ENCODE data around the gene FIGLA. TPM values are rescaled to one million over a fixed set of nuclear protein-coding genes. Genes with fewer than 3 reads are reported as not detected.

The FIGLA gene
- total RNA-seq, 1 experiment from 2014 or later: not detected

GRCh38 chr2:70816726-70817125 lies 26.3 kb upstream of the FIGLA start:
- POLR2A ChIA-PET (ENCODE audit: low non-redundant PET): no interaction called here
- intact Hi-C loops (cut with micrococcal nuclease; ENCODE audit: unreplicated experiment): no loop called here
- no TSS peak for BruUV-seq (replicated peaks)
- Histone ChIP-seq H3K27ac (ENCODE audit: low read depth, low read length, poor library complexity, severe bottlenecking) (no peak overlapping the region), H3K4me1 (ENCODE audit: insufficient read depth, low read length, poor library complexity, severe bottlenecking) (no peaks in the 10 kb centered on the region), H3K4me3 (ENCODE audit: low read depth, low read length, poor library complexity, severe bottlenecking) (no peak overlapping the region), H3K36me3 (ENCODE audit: insufficient read depth, low read length, poor library complexity, severe bottlenecking) (no peaks in the 10 kb centered on the region), H3K9me3 (ENCODE audit: low read depth, low read length, poor library complexity, severe bottlenecking) (no peaks in the 10 kb centered on the region), H3K27me3 (replicated peaks; ENCODE audit: insufficient read depth, low read depth, low read length, poor library complexity) (peaks cover 4% of the 10 kb centered on the region)
- TF ChIP-seq EZH2 (IDR thresholded peaks at IDR 0.05; ENCODE audit: borderline replicate concordance, low read depth, low read length, poor library complexity, severe bottlenecking) (no peak), CTCF (conservative IDR thresholded peaks at IDR 0.05; ENCODE audit: low read depth, low read length) (no peak)
- DNase-seq (ENCODE audit: low spot score): no peak
- CTCF ChIA-PET: no interaction called here

- Histone ChIP-seq H3K27ac (ENCODE audit: low read depth, low read length, poor library complexity, severe bottlenecking) (no peak overlapping the region), H3K27me3 (replicated peaks; ENCODE audit: insufficient read depth, low read depth, low read length, poor library complexity) (peaks cover 4% of the 10 kb centered on the region), H3K36me3 (ENCODE audit: insufficient read depth, low read length, poor library complexity, severe bottlenecking) (no peaks in the 10 kb centered on the region), H3K9me3 (ENCODE audit: low read depth, low read length, poor library complexity, severe bottlenecking) (no peaks in the 10 kb centered on the region), H3K4me3 (ENCODE audit: low read depth, low read length, poor library complexity, severe bottlenecking) (no peak overlapping the region), H3K4me1 (ENCODE audit: insufficient read depth, low read length, poor library complexity, severe bottlenecking) (no peaks in the 10 kb centered on the region)
- no TSS peak for BruUV-seq (replicated peaks)
- ChIA-PET POLR2A (ENCODE audit: low non-redundant PET) (interaction anchor here (0.6 kb wide), 1 partner anchor 467 kb away, joined by 6 read pairs; no protein-coding TSS in a partner anchor), CTCF (interaction anchor here (0.6 kb wide), 1 partner anchor 108 kb away, joined by 3 read pairs; no protein-coding TSS in a partner anchor)
- TF ChIP-seq CTCF (conservative IDR thresholded peaks at IDR 0.05; ENCODE audit: low read depth, low read length) (no peak), EZH2 (IDR thresholded peaks at IDR 0.05; ENCODE audit: borderline replicate concordance, low read depth, low read length, poor library complexity, severe bottlenecking) (no peak)
- no peak for DNase-seq (ENCODE audit: low spot score)
- intact Hi-C loops (cut with micrococcal nuclease; ENCODE audit: unreplicated experiment): no loop called here
These were observed 18.8 kb upstream of the FIGLA start for GRCh38 chr2:70808983-70809958.

- intact Hi-C loops (cut with micrococcal nuclease; ENCODE audit: unreplicated experiment): no loop called here
- DNase-seq (ENCODE audit: low spot score): no peak
These were observed 17.3 kb upstream of the FIGLA start for GRCh38 chr2:70807828-70808118.

More at GRCh38 chr2:70807828-70808118, 17.3 kb upstream of the FIGLA start:
- Histone ChIP-seq H3K4me1 (ENCODE audit: insufficient read depth, low read length, poor library complexity, severe bottlenecking) (no peaks in the 10 kb centered on the region), H3K36me3 (ENCODE audit: insufficient read depth, low read length, poor library complexity, severe bottlenecking) (no peaks in the 10 kb centered on the region), H3K9me3 (ENCODE audit: low read depth, low read length, poor library complexity, severe bottlenecking) (no peaks in the 10 kb centered on the region), H3K27ac (ENCODE audit: low read depth, low read length, poor library complexity, severe bottlenecking) (no peak overlapping the region), H3K27me3 (replicated peaks; ENCODE audit: insufficient read depth, low read depth, low read length, poor library complexity) (no peaks in the 10 kb centered on the region), H3K4me3 (ENCODE audit: low read depth, low read length, poor library complexity, severe bottlenecking) (no peak overlapping the region)
- CTCF ChIA-PET: no interaction called here
- POLR2A ChIA-PET (ENCODE audit: low non-redundant PET): no interaction called here
- TF ChIP-seq EZH2 (IDR thresholded peaks at IDR 0.05; ENCODE audit: borderline replicate concordance, low read depth, low read length, poor library complexity, severe bottlenecking) (no peak), CTCF (conservative IDR thresholded peaks at IDR 0.05; ENCODE audit: low read depth, low read length) (no peak)
- no TSS peak for BruUV-seq (replicated peaks)

Data from A673 (cell line).